Activated CD4-positive, alpha-beta T cell treated with anti-CD3 and anti-CD28 coated beads, Interleukin-2, amount 50 U/mL, for 24 hours (primary cell): Measurements from ENCODE around the gene ROR2.
"Not testable (repeated sequence)": the region's sequence is repeated elsewhere in the genome, so short reads cannot be mapped to it uniquely, and the experiment has no call there.

Experiments used
- DNase-seq, 2 donors: peaks; one replicate each; pipeline ENCODE4 v3.0.0-alpha.2; 2020; ENCODE audit warnings: low read depth in 1 of 2, low spot score in 1 of 2

The ROR2 gene

DNA sequence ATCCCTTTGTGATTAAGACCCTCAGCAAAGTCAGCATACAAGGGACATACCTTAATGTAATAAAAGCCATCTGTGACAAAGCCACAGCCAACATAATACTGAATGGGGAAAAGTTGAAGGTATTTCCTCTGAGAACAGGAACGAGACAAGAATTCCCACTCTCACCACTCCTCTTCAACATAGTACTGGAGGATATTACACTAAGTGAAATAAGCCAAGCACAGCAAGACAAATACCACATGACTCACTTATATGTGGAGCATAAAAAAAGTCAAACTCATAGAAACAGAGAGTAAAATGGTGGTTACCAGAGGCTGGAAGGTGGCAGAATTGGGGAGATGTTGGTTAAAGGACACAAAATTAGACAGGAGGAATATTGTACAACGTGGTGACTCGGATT, 408.3 kb downstream of the ROR2 start:
- no peak for DNase-seq

- not testable (repeated sequence) for DNase-seq
Observed at GRCh38 chr9:91540506-91540905, 409.5 kb downstream of the ROR2 start.

- DNase-seq: no peak
Observed at GRCh38 chr9:91536211-91536691, 413.8 kb downstream of the ROR2 start.

- DNase-seq: no peak
Observed at GRCh38 chr9:91534374-91534773, 415.7 kb downstream of the ROR2 start.

DNA sequence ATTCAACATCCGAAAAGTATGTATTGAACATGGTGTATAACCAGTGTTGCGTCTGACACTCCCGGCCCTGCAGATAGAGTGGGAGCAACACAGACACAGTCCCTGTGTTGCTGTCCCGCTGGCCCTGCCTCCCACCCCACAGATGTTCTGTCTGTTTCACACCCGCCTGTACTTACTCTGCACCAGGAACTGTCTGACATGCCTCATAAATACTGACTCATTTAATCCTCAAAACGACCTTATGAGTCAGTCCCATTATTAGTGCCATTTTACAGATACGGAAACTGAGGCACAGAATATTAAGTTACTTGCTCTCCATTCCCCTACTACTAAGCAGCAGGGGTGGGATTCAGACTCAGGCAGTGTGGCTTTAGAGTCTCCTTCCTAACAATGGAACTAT, 416.6 kb downstream of the ROR2 start:
- DNase-seq: no peak

GRCh38 chr9:91532325-91532724, 417.7 kb downstream of the ROR2 start:
- no peak for DNase-seq

GRCh38 chr9:91530829-91531228, 419.2 kb downstream of the ROR2 start:
- DNase-seq: no peak

DNA sequence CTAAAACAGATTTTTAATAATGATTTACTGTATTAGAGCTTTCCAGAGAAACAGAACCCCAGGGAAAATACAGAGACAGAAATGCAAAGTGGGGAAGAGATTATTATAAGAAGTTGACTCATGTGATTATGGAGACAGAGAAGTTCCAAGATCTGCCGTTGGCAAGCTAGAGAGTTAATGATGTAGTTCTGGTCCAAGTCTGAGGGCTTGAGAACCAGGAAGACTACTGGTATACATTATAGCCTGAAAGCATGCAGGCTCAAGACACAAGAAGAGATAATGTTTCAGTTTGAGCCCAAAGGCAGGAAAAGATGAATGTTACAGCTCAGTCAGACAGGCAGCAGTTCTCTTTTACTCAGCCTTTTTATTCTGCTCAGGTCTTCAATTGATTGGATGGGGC, 427.5 kb downstream of the ROR2 start:
- DNase-seq: no peak

DNA sequence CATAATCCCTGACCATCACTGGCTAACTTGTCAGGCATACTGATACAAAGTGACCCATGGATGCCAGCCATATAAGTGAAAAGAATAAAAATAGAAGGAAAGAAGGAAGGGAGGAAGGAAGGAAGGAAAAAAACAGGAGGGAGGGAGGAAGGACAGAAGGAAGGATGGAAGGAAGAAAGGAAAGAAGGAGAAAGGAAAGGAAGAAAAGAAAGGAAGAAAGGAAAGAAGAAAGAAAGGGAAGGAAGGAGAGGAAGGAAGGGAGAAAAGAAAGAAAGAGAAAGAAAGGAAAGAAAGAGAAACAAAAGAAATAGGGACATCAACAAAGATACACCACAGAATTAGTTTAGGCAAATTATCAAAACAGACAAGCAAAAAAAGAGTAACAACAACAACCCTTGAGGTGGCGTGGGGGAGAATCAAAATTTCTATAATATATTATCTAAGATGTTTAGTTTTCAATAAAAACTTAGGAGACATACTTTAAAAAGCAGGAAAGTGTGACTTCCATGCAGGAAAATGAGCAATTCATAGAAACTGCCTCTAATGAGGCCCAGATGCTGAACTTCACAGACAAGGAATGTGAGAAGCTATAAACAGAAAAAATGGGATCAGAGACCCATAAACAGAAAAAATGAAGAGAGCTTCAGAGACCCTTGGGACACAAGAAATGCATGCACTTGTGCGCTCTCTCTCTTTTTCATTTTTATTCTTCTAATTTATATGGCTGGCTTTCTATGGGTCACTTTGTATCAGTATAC, 430.3 kb downstream of the ROR2 start:
- no peak for DNase-seq

GRCh38 chr9:91518462-91518861, 431.6 kb downstream of the ROR2 start:
- no peak for DNase-seq

GRCh38 chr9:91517801-91518200, 432.2 kb downstream of the ROR2 start:
- DNase-seq: no peak

DNA sequence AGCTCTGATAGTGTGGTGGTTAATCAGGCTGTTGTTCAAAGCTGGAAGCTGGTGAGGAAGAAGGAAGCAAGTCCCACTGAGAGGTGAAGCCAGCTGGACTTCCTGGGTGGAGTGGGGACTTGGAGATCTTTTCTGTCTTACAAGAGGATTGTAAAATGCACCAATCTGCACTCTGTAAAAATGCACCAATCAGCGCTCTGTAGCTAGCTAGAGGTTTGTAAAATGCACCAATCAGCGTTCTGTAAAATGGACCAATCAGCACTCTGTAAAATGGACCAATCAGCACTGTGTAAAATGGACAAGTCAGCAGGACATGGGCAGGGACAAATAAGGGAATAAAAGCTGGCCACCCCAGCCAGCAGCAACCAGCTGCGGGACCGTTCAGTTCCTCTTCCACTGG, 432.7 kb downstream of the ROR2 start:
- DNase-seq: not testable (repeated sequence)

DNA sequence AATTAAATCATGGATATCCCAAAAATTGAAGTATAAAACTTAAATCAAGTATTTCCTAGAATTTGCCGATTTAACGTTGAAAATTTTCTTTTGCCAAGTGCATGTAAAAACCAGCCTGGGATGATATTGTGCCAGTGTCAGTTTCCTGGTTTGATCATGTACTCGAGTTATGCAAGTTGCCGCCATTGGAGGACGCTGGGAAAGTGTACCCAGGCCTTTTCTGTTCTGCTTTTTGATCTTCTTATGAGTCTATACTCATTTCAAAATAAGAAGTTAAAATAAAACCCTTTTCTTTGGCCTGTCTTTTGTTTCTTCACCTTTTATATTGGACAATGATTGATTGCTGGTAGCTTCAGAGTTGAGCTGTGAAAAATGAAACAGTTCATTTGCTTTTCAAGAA, 433.3 kb downstream of the ROR2 start:
- no peak for DNase-seq

DNA sequence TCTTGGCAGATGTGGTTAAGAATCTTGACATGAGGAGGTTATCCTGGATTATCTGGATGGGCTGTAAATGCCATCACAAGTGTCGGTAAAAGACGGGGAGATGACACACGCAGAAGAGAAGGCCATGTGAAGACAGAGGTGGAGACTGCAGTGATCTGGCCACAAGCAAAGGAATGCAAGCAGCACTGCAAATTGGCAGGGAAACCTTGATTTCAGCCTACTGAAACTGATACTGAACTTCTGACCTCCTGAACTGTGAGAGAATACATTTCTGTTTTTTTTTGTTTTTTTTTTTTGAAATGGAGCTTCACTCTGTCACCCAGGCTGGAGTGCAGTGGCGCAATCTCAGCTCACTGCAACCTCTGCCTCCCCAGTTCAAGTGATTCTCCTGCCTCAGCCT, 433.9 kb downstream of the ROR2 start:
- no peak for DNase-seq

- no peak for DNase-seq
Observed at GRCh38 chr9:91515074-91515687, 434.8 kb downstream of the ROR2 start.
